DND-41 (cell line): ENCODE data around the gene TNNC1.

Source experiments
- ATAC-seq: fragments of 200-7000 bp; cut with Tn5 transposase; 3 replicates; pipeline ENCODE4 v1.9.1; 2021; ENCODE audit warnings: low read depth; ENCODE audit not compliant: insufficient read depth
- DNase-seq: peaks from one replicate; pipeline ENCODE4 v3.0.0-alpha.2; 2020
- H2AFZ ChIP-seq: 2 replicates; pipeline ENCODE4 v1.6.0; 2012; ENCODE audit warnings: low read depth, low read length
- H3K27ac ChIP-seq: 2 replicates; pipeline ENCODE4 v1.5.1; 2012; ENCODE audit warnings: low read length, inconsistent platforms
- H3K27me3 ChIP-seq: fragments of 200-600 bp; sonication (generic); 2 replicates; pipeline ENCODE4 v1.6.0; 2012; ENCODE audit warnings: low read length, mild to moderate bottlenecking, inconsistent platforms; ENCODE audit not compliant: insufficient read depth, poor library complexity
- H3K36me3 ChIP-seq: 2 replicates; pipeline ENCODE4 v1.5.1; 2012; ENCODE audit warnings: low read length, inconsistent platforms; ENCODE audit not compliant: insufficient read depth
- H3K4me1 ChIP-seq: 2 replicates; pipeline ENCODE4 v1.5.1; 2012; ENCODE audit warnings: mild to moderate bottlenecking, low read length; ENCODE audit not compliant: insufficient read depth
- H3K4me2 ChIP-seq: 2 replicates; pipeline ENCODE4 v1.6.0; 2012; ENCODE audit warnings: mild to moderate bottlenecking, moderate library complexity, low read length, inconsistent platforms; ENCODE audit not compliant: insufficient read depth
- H3K4me3 ChIP-seq, 2 experiments: fragments of 200-600 bp in 1 of 2; shearing (Covaris generic) in 1 of 2; 2 replicates each; pipeline ENCODE4 v1.5.1; 2012 to 2016; ENCODE audit warnings: inconsistent platforms in 2 of 2, low read length in 2 of 2, mild to moderate bottlenecking in 2 of 2, low read depth in 1 of 2, moderate library complexity in 1 of 2
- H3K79me2 ChIP-seq: 2 replicates; pipeline ENCODE4 v1.6.0; 2012; ENCODE audit warnings: low read length, inconsistent platforms; ENCODE audit not compliant: insufficient read depth
- H3K9ac ChIP-seq: 2 replicates; pipeline ENCODE4 v1.6.0; 2012; ENCODE audit warnings: low read depth, mild to moderate bottlenecking, inconsistent platforms, low read length, moderate library complexity
- H3K9me3 ChIP-seq: 2 replicates; pipeline ENCODE4 v1.5.1; 2012; ENCODE audit warnings: low read length, moderate library complexity, mild to moderate bottlenecking, inconsistent platforms; ENCODE audit not compliant: insufficient read depth, severe bottlenecking
- H4K20me1 ChIP-seq: 2 replicates; pipeline ENCODE4 v1.6.0; 2012; ENCODE audit warnings: low read length; ENCODE audit not compliant: insufficient read depth
- EZH2 ChIP-seq: IDR thresholded peaks from 3 replicates; pipeline ENCODE4 v1.6.1; 2012; ENCODE audit warnings: borderline replicate concordance, low read depth, mild to moderate bottlenecking, moderate library complexity, low read length, inconsistent platforms; ENCODE audit not compliant: severe bottlenecking
- TF ChIP-seq, protein P1 (sequence below): IDR thresholded peaks from 2 replicates; pipeline ENCODE4 v1.5.1; 2012; ENCODE audit warnings: borderline replicate concordance, low read length, moderate library complexity, mild to moderate bottlenecking; ENCODE audit not compliant: poor library complexity, severe bottlenecking; ENCODE audit errors: extremely low read depth

The TNNC1 gene

DNA sequence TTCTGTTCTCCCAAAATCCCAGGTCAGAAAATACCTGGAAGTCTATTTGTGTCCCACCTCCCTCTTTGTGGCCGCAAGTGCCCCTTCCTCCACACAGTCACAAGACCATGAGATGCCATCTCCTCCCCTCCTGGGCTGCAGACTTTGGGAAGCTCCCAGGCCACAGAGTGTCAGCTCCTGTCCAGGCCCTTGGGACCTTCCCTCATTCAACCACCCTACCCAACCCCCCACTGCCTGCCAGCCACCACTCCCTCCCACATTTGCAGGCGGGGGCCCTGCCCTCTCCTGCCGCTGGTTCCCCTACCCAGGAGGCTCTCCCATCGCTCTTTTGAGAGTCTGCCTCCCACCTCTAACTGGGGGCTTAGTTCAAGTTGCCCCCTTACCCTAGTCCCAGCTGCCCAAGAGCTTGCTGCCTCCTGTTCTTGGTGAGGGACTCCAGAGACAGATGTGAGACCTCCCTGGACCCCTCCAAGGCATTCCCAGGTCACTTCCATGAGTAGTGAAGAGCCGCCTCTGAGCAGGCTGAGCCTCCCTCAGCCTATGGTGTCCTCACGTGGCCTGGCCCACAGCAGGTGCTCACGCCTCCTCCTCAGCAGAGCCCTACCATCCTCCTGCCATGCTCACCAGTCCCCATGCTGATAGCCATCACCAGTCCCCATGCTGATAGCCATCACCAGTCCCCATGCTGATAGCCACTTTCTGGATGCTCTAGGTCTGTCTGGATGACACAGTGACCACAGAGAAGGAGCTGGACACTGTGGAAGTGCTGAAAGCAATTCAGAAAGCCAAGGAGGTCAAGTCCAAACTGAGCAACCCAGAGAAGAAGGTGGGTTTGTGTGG is 25.4 kb upstream of the TNNC1 start:
- Histone ChIP-seq H3K27ac (no peak overlapping the region), H3K79me2 (no peaks in the 10 kb centered on the region), H3K27me3 (no peaks in the 10 kb centered on the region), H2AFZ (no peak overlapping the region), H3K9ac (no peak overlapping the region), H3K4me3 (no peak overlapping the region), H3K36me3 (peaks cover 94% of the 10 kb centered on the region), H3K4me1 (no peaks in the 10 kb centered on the region), H3K4me2 (no peak overlapping the region), H3K9me3 (no peaks in the 10 kb centered on the region), H4K20me1 (peaks cover 3% of the 10 kb centered on the region; the same call in 1 of the 2 replicates)
- ATAC-seq = no peak
- TF ChIP-seq, protein P1, sequence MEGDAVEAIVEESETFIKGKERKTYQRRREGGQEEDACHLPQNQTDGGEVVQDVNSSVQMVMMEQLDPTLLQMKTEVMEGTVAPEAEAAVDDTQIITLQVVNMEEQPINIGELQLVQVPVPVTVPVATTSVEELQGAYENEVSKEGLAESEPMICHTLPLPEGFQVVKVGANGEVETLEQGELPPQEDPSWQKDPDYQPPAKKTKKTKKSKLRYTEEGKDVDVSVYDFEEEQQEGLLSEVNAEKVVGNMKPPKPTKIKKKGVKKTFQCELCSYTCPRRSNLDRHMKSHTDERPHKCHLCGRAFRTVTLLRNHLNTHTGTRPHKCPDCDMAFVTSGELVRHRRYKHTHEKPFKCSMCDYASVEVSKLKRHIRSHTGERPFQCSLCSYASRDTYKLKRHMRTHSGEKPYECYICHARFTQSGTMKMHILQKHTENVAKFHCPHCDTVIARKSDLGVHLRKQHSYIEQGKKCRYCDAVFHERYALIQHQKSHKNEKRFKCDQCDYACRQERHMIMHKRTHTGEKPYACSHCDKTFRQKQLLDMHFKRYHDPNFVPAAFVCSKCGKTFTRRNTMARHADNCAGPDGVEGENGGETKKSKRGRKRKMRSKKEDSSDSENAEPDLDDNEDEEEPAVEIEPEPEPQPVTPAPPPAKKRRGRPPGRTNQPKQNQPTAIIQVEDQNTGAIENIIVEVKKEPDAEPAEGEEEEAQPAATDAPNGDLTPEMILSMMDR = no peak
- TF ChIP-seq EZH2 = no peak
- no peak for DNase-seq

DNA sequence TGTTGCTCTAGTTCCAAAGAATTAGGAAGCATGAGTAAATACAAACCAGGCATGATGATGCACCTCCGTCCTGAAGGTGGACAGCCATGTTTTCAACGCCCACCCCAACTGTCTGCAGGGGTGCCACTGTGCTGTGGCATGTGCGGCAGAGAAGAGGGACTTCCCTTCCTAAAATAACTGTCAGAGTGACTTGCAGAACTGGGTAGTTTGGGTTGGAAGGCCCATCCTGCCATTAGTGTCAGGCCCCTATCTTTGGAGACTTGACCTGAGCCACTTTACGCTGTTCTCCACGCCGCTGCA is 23.9 kb upstream of the TNNC1 start:
- no peaks in the 10 kb centered on the region for H3K4me1 ChIP-seq
- H3K4me2 ChIP-seq = no peak overlapping the region
- H3K36me3 ChIP-seq = peaks cover 96% of the 10 kb centered on the region
- H3K4me3 ChIP-seq = no peak overlapping the region
- H3K27me3 ChIP-seq = no peaks in the 10 kb centered on the region
- no peak overlapping the region for H3K27ac ChIP-seq
- no peak for DNase-seq
- H4K20me1 ChIP-seq = peaks cover 8% of the 10 kb centered on the region
- H3K79me2 ChIP-seq = no peaks in the 10 kb centered on the region
- no peak for TF ChIP-seq EZH2
- TF ChIP-seq, protein P1 = no peak
- no peak overlapping the region for H2AFZ ChIP-seq
- no peaks in the 10 kb centered on the region for H3K9me3 ChIP-seq
- ATAC-seq = no peak
- H3K9ac ChIP-seq = no peak overlapping the region

DNA sequence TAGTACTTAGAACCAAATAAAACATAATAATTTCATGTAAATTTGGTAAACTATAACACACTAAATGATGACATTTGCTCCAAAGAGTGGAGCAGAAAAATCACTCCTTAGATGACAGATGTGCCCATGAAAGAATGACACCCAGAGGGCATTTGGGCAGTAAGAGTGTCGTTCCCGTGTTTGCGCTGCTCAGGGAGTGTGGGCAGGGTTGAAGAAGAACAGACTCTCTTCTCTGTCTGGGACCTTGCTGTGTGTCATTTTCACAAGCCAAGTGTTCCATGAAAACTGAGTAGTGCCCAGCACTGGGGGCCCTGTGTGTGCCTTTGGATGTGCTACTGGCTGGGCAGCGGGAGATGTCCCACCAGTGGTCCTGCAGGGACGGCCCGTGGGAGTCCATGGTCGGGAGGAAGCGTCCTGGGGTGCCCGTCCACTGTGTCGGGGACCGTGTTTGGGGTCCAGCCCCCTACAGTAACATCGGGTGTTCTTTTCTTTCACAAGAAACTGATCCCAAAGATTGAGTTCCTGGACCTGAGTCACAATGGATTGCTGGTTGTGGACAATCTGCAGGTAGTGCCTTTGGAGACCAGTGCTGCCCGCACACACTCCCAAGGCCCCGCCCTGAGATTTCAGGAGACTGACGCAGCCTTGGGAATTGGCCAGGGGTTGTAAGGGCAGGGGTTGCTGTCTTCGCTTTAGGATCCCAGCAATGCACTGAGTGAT is 23.4 kb upstream of the TNNC1 start:
- Histone ChIP-seq H3K4me1 (no peaks in the 10 kb centered on the region), H3K9me3 (no peaks in the 10 kb centered on the region), H3K4me3 (no peak overlapping the region), H2AFZ (no peak overlapping the region), H3K27me3 (no peaks in the 10 kb centered on the region), H4K20me1 (peaks cover 11% of the 10 kb centered on the region), H3K27ac (no peak overlapping the region), H3K36me3 (peaks cover 96% of the 10 kb centered on the region), H3K79me2 (no peaks in the 10 kb centered on the region), H3K4me2 (no peak overlapping the region), H3K9ac (no peak overlapping the region)
- DNase-seq (no peak), ATAC-seq (no peak)
- TF ChIP-seq, protein P1 = no peak
- TF ChIP-seq EZH2 = no peak
